Activated effector memory CD4-positive, alpha-beta T cell treated with Interleukin-2 at 50 U/mL for 16 hours (primary cell): ENCODE data around the gene MS4A1.
"Not testable (repeated sequence)": the region's sequence is repeated elsewhere in the genome, so short reads cannot be mapped to it uniquely, and the experiment has no call there.

Source experiments
- DNase-seq: peaks from one replicate; pipeline ENCODE4 v3.0.0-alpha.2; 2020

Gene MS4A1

DNA sequence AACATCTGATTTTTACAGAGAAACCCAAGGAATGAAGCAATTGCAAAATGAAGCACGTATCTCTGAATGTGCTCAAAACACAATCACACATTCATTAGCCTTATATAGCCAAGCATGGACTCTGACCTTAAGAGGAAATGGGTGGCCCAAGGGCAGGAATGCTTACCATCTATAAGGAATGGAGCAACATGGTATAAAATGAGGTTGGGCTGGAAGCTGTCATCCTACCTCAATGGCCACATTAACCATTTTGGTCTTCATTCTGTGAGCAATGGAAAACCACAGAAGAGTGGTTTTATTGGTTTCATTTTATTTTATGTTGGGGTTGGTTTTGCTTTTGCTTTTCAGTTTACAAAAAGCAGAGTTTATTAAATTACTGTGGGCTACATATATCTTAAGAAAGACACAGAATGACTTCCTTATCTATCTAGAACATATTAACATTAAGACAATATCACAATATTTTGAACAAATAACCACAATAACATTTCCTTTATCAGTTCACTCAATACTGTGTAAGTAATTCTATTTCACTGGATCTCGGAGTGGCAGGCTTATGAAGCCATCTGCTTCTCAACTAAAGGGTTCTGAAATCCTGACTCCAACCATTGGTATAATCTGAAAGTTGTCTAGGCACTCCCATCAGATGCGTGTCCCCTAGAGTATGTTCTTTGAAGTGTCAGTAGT, 48.7 kb downstream of the MS4A1 start:
- no peak for DNase-seq

DNA sequence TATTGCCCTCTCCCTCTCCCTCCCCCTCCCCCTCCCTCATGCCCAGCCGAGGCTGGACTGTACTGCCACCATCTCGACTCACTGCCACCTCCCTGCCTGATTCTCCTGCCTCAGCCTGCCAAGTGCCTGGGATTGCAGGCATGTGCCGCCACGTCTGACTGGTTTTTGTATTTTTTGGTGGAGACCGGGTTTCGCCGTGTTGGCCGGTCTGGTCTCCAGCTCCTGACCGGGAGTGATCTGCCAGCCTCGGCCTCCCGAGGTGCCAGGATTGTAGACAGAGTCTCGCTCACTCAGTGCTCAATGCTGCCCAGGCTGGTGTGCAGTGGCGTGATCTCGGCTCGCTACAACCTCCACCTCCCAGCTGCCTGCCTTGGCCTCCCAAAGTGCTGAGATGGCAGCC, 54.0 kb downstream of the MS4A1 start:
- DNase-seq: not testable (repeated sequence)

DNA sequence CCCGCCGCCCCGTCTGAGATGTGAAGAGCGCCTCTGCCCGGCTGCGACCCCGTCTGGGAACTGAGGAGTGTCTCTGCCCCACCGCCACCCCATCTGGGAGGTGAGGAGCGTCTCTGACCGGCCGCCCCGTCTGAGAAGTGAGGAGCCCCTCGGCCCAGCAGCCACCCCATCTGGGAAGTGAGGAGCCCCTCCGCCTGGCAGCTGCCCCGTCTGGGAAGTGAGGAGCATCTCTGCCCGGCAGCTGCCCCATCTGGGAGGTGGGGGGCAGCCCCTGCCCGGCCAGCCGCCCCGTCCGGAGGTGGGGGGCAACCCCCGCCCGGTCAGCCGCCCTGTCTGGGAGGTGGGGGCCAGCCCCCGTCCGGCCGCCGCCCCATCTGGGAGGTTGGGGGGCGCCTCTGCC, 54.6 kb downstream of the MS4A1 start:
- DNase-seq: not testable (repeated sequence)

DNA sequence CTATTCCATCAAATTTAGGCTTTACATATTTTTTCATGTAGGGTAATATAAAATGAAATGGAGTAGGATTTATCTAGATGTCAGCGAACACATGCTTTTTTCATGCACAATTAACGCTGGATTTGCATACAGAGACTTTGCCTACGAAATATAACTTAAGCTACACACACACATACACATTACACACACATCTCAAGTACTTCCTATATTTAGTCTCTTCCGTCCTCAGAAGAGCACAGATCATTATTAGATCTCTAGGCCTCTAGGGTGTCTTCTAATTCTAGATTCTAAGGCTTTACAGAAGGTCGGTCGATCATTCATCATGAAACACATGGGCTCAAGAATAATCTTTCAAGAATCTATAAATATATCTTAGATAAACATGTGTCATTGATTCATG, 55.7 kb downstream of the MS4A1 start:
- DNase-seq: no peak

DNA sequence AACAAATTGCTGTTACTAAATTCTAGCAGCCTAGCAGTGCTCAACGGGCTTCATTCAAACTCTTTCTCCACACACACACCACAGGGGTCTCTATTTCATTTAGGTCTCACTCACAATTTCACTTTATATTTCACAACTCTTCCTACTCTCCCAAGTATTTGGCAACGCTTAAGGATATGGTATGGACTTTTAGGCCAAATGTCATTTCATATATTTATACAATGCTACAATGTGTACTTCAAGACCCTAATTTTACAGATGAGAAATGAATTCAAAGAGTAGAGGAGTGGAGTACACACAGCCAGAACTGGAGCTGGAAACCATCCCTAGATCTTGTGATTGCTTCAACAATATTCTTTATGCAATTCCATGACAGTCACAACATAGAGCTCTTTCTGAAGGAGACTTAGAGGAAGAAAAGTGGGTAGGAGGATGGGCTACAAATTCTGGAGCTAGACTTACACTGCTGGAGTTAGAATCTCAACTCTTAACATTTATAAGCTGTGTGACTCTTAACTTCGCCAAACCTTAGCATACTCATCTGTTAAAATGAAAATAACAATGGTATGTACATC, 57.1 kb downstream of the MS4A1 start:
- DNase-seq: no peak

DNA sequence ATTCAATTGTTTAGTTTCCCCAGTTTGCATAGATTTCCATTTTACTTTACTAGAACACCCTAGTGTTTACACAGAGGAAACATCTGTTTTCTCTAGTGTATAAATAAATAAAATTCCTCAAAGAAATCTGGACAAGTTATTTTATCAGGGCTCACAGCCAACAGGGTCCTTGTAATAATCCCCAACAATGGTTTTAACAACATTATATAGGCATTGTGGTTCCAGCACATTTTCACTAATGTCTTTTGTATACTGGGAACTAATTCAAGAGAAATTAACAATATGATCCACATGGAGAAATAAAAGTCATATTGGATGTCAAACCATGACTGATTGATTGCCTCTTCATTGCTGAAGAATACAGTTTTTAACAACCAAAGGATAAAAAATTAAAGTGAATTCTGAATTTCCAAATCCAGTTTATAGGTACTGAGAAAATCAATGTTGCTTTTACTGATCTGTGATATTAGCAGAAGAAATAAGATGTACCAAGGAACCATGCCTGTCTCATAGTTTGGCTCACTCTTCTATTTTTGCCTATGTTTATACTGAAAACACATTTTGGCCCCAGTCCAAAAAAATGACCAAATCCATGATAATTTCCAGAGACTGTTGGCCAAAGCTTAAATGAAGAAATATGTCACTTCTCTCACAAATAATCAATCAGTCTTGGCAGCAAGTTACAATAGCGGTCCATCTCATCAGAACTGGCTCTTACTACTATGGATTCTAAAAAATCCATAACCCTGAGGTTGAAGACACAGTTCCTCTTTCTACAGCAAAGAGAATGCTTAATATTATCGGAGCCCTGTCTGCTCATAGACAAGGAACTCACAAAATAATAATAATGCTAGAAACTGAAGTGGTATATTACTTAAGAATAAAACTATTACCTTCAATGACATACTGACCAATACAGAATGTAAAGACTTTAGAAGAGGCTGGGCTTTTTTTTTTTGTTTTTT, 58.1 kb downstream of the MS4A1 start:
- DNase-seq: no peak

DNA sequence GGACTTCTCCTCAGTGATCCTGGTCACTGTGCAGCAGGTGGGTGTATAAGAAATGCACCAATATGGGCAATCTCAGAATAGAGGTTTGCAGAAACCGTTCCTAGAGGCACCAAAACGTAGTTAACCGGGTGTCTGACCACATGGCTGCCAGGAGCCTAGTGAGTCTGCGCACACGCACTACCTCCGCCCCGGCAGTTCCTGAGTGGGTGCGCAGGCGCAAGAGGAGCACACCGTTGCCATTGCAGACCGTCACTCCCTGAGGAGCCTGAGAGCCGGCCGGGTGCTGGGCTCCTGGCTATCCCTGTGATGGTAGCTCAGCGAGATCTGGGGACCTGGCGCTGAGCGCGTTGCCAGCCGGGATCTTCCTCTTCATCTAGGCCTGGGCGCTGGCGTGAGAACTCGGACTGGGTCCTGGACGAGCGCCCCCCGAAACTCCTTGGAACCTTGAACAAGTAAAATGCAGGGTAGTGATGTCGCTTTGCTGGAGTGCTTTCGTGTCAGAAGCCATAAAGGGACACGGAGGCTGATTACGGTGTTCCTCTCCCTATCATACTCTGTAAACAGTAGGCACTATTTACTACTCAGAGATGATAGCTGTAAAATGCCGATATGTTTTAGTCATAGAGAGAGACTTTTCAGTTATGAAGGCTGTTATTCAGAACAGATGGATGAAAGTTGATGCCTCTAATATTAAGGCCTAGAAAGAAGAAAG, 59.7 kb downstream of the MS4A1 start, which contains the start of gene MS4A13:
TSS of gene MS4A13 (plus strand) at position 249 of the 712 bp plus-strand sequence. CDS start 2,692 bp downstream, outside the sequence.
- DNase-seq: no peak
